HepG2 (cell line): ENCODE results near the gene TUBAL3. TPM values are rescaled to one million over a fixed set of nuclear protein-coding genes. Genes with fewer than 3 reads are reported as not detected.
A peak's percentile ranks its signal among the peaks of the same experiment; 100 is the strongest.

ENCODE experiments used
- CEBPG ChIP-seq: IDR thresholded peaks from 2 replicates; pipeline ENCODE4 v1.6.1; 2016
- CHCHD3 ChIP-seq: sonication (generic); formaldehyde crosslinking; IDR thresholded peaks from 2 replicates; pipeline ENCODE4 v1.8.0; 2022; ENCODE audit warnings: mild to moderate bottlenecking, missing genetic modification reagents, moderate library complexity
- HDAC6 ChIP-seq: fragments of 200-600 bp; sonication (generic); IDR thresholded peaks from 2 replicates; pipeline ENCODE4 v1.7.0; 2017; ENCODE audit warnings: mild to moderate bottlenecking, antibody characterized with exemption, low read length, low read depth
- NONO ChIP-seq, 2 experiments: fragments of 450-650 bp in 1 of 2; sonication (generic) in 1 of 2; formaldehyde crosslinking in 1 of 2; IDR thresholded peaks in 1 of 2; conservative IDR thresholded peaks in 1 of 2; 2 replicates each; pipeline versions ENCODE4 v1.6.1 to v1.8.0; 2017 to 2022; ENCODE audit warnings: mild to moderate bottlenecking in 1 of 2, missing genetic modification reagents in 1 of 2, moderate library complexity in 1 of 2
- SALL2 ChIP-seq: sonication (generic); formaldehyde crosslinking; IDR thresholded peaks from 2 replicates; pipeline ENCODE4 v1.8.1; 2023; ENCODE audit warnings: mild to moderate bottlenecking, missing genetic modification reagents, inconsistent platforms
- USF2 ChIP-seq, 2 experiments: sonication (generic) in 1 of 2; formaldehyde crosslinking in 1 of 2; IDR thresholded peaks; 2 replicates each; pipeline versions ENCODE4 v1.5.1 to v1.6.1; 2011 to 2020; ENCODE audit warnings: borderline replicate concordance in 1 of 2, low read depth in 1 of 2, low read length in 1 of 2, mild to moderate bottlenecking in 1 of 2, missing genetic modification reagents in 1 of 2, moderate library complexity in 1 of 2
- ZBTB38 ChIP-seq: sonication (generic); formaldehyde crosslinking; IDR thresholded peaks from 2 replicates; pipeline ENCODE4 v1.5.1; 2020; ENCODE audit warnings: mild to moderate bottlenecking, missing genetic modification reagents
- ZBTB7B ChIP-seq: sonication (generic); formaldehyde crosslinking; IDR thresholded peaks from 2 replicates; pipeline ENCODE4 v1.4.0; 2020; ENCODE audit warnings: missing genetic modification reagents
- ZMAT5 ChIP-seq: sonication (generic); formaldehyde crosslinking; IDR thresholded peaks from 2 replicates; pipeline ENCODE4 v1.5.0; 2020; ENCODE audit warnings: mild to moderate bottlenecking, low read depth, missing genetic modification reagents, borderline replicate concordance
- ZNF101 ChIP-seq: sonication (generic); formaldehyde crosslinking; IDR thresholded peaks from 2 replicates; pipeline ENCODE4 v1.4.0; 2020; ENCODE audit warnings: mild to moderate bottlenecking, low read depth, missing genetic modification reagents, borderline replicate concordance
- ZNF230 ChIP-seq: sonication (generic); formaldehyde crosslinking; IDR thresholded peaks from 2 replicates; pipeline ENCODE4 v1.4.0; 2020; ENCODE audit warnings: mild to moderate bottlenecking, missing genetic modification reagents
- ZNF430 ChIP-seq: sonication (generic); formaldehyde crosslinking; IDR thresholded peaks from 2 replicates; pipeline ENCODE4 v1.9.0; 2021; ENCODE audit warnings: mild to moderate bottlenecking, missing genetic modification reagents
- ZNF510 ChIP-seq: sonication (generic); formaldehyde crosslinking; IDR thresholded peaks from 2 replicates; pipeline ENCODE4 v1.4.0; 2020; ENCODE audit warnings: low read depth, mild to moderate bottlenecking, missing genetic modification reagents
- ZNF550 ChIP-seq: sonication (generic); formaldehyde crosslinking; IDR thresholded peaks from 2 replicates; pipeline ENCODE4 v1.4.0; 2020; ENCODE audit warnings: mild to moderate bottlenecking, missing genetic modification reagents, borderline replicate concordance
- ZNF646 ChIP-seq: sonication (generic); formaldehyde crosslinking; IDR thresholded peaks from 2 replicates; pipeline ENCODE4 v1.9.0; 2021; ENCODE audit warnings: mild to moderate bottlenecking, missing genetic modification reagents
- ZNF768 ChIP-seq: sonication (generic); formaldehyde crosslinking; IDR thresholded peaks from 2 replicates; pipeline ENCODE4 v1.4.0; 2020; ENCODE audit warnings: missing genetic modification reagents
- ZNF891 ChIP-seq: sonication (generic); formaldehyde crosslinking; IDR thresholded peaks from 2 replicates; pipeline ENCODE4 v1.5.0; 2020; ENCODE audit warnings: mild to moderate bottlenecking, missing genetic modification reagents
- ZZZ3 ChIP-seq: sonication (generic); formaldehyde crosslinking; IDR thresholded peaks from 2 replicates; pipeline ENCODE4 v1.4.0; 2020; ENCODE audit warnings: missing genetic modification reagents, mild to moderate bottlenecking, borderline replicate concordance
- polyA plus RNA-seq, 8 experiments: library from polyadenylated mRNA; depleted of rRNA in 3 of 8; stranded (reverse) in 7 of 8; unstranded in 1 of 8; fragments of >200 nt; fragmentation: Illumina TruSeq in 4 of 8; extraction: Trizol in 4 of 8; gene quantifications; 2 replicates each; pipeline versions ENCODE4 v1.2.1 to v1.2.3, GENCODE V29; 2011 to 2016; ENCODE audit warnings: low read depth in 4 of 8, missing spikeins in 1 of 8, mixed read lengths in 1 of 8; ENCODE audit not compliant: insufficient read depth in 1 of 8
- total RNA-seq, 5 experiments: library from RNA; depleted of rRNA; stranded (reverse); fragments of >200 nt; fragmentation: Illumina TruSeq; extraction: Trizol; gene quantifications; 2 replicates each; pipeline ENCODE4 v1.2.3, GENCODE V29; 2016; ENCODE audit warnings: low read depth in 1 of 5

The TUBAL3 gene
- total and polyA plus RNA-seq, 2 of the 13 experiments (the other 11 are each of a cell fraction or from before 2014, with no cell fraction given): 0.07 to 0.26 TPM

GRCh38 chr10:5446390-5446926 is 41.8 kb upstream of the TUBAL3 start (continued):
- TF ChIP-seq ZNF646 (no peak), SALL2 (peak; percentile 80), ZNF101 (no peak), CHCHD3 (CRISPR knock-in tag) (no peak), ZMAT5 (CRISPR knock-in tag) (no peak), ZBTB7B (peak; percentile 88), ZNF510 (CRISPR knock-in tag) (peak; percentile 66; the same call in 1 of the 2 replicates), ZZZ3 (CRISPR knock-in tag) (peak; percentile 74; the same call in 1 of the 2 replicates), ZNF768 (peak; percentile 83), ZBTB38 (peak; percentile 84; the same call in 1 of the 2 replicates), USF2 (IDR thresholded peaks at IDR 0.05; ENCODE audit: low read depth, low read length) (peak; percentile 89), USF2 (CRISPR knock-in tag; IDR thresholded peaks at IDR 0.05; ENCODE audit: borderline replicate concordance) (peak; percentile 94; the same call in 1 of the 2 replicates), HDAC6 (no peak; the same call in 1 of the 2 replicates), ZNF230 (CRISPR knock-in tag) (peak; percentile 73; the same call in 1 of the 2 replicates), ZNF891 (CRISPR knock-in tag) (0 out of 2 replicates have a peak, but pooled peaks have one; percentile 68), NONO (IDR thresholded peaks at IDR 0.05) (no peak), NONO (CRISPR knock-in tag; conservative IDR thresholded peaks at IDR 0.05) (peak; percentile 77), ZNF430 (CRISPR knock-in tag) (no peak; the same call in 1 of the 2 replicates), ZNF550 (no peak), CEBPG (CRISPR knock-in tag) (peak; percentile 53)
